ENCODE data around the gene ZIC5. TPM values are rescaled to one million over a fixed set of nuclear protein-coding genes. Genes with fewer than 3 reads are reported as not detected.
A peak's percentile ranks its signal among the peaks of the same experiment; 100 is the strongest.

The ZIC5 gene
- not detected in 2 replicates for total RNA-seq

DNA sequence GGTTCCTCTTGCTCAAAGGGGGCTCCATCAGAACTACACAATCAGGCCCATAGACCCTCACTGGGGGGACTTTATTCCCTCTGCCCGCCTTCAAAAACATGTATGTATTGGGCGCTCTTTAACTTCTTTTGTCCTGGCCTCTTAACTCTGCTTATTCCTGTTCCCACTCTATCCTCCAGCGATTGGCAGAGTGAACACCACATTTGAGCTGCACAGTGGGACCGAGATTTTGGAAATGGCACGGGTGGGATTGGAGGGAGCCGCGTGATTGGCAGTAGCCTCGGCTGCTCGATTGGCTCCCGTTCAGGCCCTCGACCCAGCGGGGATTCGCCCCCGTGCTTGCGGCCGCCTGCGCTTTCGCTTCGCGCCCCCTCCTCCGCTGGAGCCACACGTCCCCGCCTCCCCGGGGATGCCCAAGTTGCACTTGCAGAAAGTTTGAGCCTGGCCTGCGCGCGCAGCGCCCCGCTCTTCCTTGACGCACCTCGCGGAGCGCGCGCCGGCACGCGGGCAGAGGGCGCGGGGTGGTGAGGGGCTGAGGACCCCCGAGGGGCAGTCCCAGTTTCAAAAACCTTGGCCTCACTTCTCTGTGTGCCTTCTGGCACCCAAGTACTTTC is at the start of gene ZIC5:
ZIC5 (minus strand) TSS at position 192 of the 614 bp plus-strand sequence; CDS start at position 28, 164 bp downstream.
- DNase-seq (ENCODE audit: low read depth): no peak
- TF ChIP-seq, protein P1, sequence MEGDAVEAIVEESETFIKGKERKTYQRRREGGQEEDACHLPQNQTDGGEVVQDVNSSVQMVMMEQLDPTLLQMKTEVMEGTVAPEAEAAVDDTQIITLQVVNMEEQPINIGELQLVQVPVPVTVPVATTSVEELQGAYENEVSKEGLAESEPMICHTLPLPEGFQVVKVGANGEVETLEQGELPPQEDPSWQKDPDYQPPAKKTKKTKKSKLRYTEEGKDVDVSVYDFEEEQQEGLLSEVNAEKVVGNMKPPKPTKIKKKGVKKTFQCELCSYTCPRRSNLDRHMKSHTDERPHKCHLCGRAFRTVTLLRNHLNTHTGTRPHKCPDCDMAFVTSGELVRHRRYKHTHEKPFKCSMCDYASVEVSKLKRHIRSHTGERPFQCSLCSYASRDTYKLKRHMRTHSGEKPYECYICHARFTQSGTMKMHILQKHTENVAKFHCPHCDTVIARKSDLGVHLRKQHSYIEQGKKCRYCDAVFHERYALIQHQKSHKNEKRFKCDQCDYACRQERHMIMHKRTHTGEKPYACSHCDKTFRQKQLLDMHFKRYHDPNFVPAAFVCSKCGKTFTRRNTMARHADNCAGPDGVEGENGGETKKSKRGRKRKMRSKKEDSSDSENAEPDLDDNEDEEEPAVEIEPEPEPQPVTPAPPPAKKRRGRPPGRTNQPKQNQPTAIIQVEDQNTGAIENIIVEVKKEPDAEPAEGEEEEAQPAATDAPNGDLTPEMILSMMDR (IDR thresholded peaks at IDR 0.05; ENCODE audit: insufficient read depth, low read depth, low read length): no peak
- no peak within 1 kb of the TSS for H3K4me3 ChIP-seq (ENCODE audit: low read depth, low read length)

DNA sequence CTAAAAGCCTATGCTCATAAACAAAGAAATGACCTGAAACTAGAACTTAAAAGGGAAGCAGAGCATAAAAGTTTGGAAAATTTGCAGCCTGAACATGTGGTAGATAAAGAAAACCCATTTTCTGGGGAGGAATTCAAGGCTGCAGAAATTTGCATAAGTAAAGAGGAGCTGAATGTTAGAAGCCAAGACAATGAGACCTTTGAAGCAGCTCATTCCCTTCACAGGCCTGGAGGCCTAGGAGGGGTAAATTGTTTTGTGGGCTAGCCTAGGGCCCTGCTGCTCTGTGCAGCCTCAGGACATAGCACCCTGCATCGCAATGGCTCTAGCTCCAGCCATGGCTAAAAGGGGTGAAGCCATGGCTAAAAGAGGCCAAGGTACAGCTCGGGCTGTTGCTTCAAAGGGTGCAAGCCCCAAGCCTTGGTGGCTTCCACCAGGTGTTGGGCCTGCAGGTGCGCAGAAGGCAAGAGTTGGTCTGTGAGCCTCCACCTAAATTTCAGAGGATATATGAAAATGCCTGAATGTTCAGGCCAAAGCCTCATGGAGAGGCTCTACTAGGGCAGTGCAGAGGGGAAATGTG is 48.3 kb upstream of the ZIC5 start:
- no peak for DNase-seq (ENCODE audit: low read depth)
- H3K4me3 ChIP-seq (ENCODE audit: low read depth, low read length): no peak overlapping the region
- TF ChIP-seq, protein P1 (IDR thresholded peaks at IDR 0.05; ENCODE audit: insufficient read depth, low read depth, low read length): no peak

DNA sequence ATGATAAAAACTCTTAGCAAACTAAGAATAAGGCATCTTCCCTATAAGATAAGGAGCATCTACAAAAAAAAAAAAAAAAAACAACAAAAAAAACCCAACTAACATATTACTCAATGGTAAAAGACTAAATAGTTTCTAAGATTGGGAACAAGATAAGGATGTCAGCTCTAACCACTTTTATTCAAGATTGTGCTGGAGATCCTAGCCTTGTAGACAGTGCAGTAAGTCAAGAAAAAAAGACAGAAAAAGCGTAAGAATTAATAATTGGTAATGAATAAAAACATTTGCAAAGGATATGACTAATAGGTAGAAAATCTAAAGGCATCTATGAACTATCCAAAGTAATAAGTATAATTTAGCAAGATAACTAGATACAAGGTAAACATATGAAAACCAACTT is 43.1 kb upstream of the ZIC5 start:
- no peak overlapping the region for H3K4me3 ChIP-seq (ENCODE audit: low read depth, low read length)
- DNase-seq (ENCODE audit: low read depth): peak; percentile 7
- TF ChIP-seq, protein P1 (IDR thresholded peaks at IDR 0.05; ENCODE audit: insufficient read depth, low read depth, low read length): no peak

DNA sequence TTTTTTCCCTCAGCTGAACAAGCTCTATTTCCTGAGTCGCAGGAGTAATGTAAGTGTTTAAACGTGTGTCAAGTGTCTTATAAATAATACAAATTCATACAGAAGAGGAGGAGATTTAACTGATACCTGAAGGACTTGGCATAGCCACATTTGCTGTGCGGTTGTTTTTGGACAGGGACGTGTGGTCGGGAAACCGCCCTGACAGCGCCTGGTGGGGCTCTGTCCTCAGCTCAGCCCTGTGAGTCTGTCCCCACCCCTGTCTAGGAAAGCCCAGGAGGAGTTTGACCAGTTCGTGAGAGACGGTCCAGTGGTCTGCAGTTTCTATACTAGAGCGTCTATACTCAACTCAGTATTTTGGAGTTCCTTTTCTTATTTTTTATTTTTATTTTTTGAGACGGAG is 26.7 kb upstream of the ZIC5 start:
- TF ChIP-seq, protein P1 (IDR thresholded peaks at IDR 0.05; ENCODE audit: insufficient read depth, low read depth, low read length): no peak
- H3K4me3 ChIP-seq (ENCODE audit: low read depth, low read length): no peak overlapping the region
- DNase-seq (ENCODE audit: low read depth): no peak

DNA sequence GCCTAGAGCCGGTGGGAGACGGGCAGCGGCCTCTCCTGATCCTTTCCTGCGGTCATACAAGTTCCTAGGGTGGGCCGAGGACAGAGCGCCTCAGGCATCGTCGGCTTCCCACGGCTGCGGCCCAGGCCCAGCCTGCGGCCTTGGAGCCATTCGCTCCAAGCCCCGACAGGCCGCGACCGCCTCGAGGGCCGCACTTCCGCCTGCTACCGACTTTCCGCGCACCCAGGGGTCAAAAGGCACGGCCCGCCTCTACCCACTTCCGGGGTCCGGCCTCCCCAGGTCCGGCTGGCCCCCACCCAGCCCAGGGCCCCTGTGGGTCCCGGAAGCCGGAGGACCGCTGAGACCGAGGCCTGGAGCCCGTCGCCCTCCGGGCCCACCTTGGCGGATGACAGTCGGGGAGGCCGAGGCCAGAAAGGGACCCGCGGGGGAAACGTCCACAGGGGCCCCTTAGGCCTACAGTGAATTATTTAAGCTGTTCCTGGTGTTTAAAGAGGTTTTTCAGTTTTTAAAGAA is 26.2 kb upstream of the ZIC5 start:
- TF ChIP-seq, protein P1 (IDR thresholded peaks at IDR 0.05; ENCODE audit: insufficient read depth, low read depth, low read length): no peak
- no peak overlapping the region for H3K4me3 ChIP-seq (ENCODE audit: low read depth, low read length)

DNA sequence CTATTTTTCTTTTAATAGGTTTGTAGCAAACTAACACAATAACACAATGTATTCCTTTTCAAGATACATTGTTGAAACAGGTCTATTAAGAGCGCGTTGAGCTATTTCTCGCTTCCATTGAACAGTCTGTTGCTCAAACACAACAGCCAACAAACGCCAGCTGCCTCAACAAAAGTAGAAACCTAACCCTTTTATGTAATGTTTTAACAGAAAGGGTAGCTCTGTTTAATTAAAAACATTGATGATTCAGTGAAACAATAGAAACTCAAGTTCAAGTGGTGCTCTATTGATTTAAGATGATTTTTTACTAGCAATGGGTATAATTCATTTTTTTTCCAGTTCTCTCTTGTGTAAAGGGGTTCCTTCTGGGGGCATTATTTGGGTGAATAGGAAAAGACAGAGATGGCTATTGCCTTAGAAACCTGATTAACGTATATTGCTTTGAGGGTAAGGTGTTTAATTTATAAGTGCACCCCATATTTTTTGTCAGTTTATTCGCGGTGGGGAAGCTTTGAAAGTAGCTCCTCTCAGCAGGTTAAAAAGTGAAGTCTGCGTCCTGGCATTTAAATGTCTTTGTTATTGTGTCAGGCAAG is 24.9 kb upstream of the ZIC5 start:
- DNase-seq (ENCODE audit: low read depth): no peak
- no peak overlapping the region for H3K4me3 ChIP-seq (ENCODE audit: low read depth, low read length)
- TF ChIP-seq, protein P1 (IDR thresholded peaks at IDR 0.05; ENCODE audit: insufficient read depth, low read depth, low read length): no peak

More for the DNA sequence above, 26.2 kb upstream of the ZIC5 start:
- no peak for DNase-seq (ENCODE audit: low read depth)
